Lung microvascular endothelial cell (primary cell): ENCODE data around the gene GIPC2. TPM values are rescaled to one million over a fixed set of nuclear protein-coding genes. Genes with fewer than 3 reads are reported as not detected.

Source experiments
- DNase-seq, 2 donors: peaks; one replicate each; pipeline versions ENCODE4 v3.0.0 to v3.0.0-alpha.2; 2010; ENCODE audit warnings: low read depth in 2 of 2
- total RNA-seq: library from RNA; depleted of rRNA; stranded (reverse); fragments of >200 nt; gene quantifications from 2 replicates; pipeline ENCODE4 v1.2.1, GENCODE V29; 2014

Gene GIPC2
- total RNA-seq, 1 donor from 2014 or later = 32.3 TPM

DNA sequence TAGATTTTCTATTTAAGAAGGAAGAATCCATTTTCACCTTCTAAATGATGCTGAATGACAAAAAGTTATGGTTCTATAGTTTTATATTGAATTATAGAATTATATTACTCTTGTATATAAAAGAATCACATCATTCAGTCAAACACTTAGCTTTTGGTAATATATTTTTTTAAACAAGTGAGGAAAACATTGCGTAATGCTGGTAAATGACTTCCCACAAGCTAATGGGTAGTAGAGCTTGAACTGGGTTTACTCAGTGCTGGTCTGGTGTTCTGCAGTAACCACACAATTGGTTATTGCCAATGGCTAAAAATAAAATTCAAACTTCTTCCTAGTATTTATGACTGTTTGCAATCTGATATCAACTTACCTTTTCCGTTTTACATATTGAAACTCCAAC is 10.6 kb upstream of the GIPC2 start:
- DNase-seq = no peak

DNA sequence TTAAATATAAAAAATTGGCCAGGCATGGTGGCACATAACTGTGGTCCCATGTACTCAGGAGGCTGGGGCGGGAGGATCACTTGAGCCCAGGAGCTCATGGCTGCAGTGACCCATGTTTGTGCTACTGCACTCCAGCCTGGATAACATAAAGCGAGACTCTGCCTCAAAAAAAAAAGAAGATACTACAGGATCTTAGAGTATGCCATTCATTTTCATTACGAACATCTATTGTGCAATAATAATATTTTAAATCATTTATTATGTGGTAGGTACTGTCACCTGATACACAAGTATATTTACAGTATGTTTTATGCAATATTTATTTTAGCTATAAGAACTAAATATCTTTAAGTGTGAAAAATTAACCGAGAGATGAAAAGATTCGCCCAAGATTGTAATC is 9.3 kb upstream of the GIPC2 start:
- no peak for DNase-seq

DNA sequence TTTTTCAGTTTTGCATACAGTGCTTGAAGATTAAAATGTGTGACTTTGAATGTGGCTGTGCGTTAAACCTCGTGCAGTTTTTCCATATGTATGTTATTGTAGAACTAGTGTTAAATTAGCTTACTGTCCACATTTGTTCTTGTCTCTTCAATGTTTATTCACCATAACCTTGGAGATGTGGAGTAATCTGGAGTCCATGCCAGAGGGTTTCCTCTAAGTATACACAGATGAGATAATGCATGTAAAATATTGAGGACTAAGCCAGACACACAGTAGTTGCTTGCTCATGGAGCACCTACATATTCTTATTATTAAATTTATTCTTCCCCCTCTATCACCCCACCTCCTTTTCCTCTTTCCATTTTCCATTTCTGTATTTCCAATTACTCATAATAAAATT is 7.7 kb upstream of the GIPC2 start:
- peak in 1 of 2 donors; percentile 90 for DNase-seq

- DNase-seq = peak; percentile 72 to 85
Observed at GRCh38 chr1:78038491-78038939, 7.3 kb upstream of the GIPC2 start.

DNA sequence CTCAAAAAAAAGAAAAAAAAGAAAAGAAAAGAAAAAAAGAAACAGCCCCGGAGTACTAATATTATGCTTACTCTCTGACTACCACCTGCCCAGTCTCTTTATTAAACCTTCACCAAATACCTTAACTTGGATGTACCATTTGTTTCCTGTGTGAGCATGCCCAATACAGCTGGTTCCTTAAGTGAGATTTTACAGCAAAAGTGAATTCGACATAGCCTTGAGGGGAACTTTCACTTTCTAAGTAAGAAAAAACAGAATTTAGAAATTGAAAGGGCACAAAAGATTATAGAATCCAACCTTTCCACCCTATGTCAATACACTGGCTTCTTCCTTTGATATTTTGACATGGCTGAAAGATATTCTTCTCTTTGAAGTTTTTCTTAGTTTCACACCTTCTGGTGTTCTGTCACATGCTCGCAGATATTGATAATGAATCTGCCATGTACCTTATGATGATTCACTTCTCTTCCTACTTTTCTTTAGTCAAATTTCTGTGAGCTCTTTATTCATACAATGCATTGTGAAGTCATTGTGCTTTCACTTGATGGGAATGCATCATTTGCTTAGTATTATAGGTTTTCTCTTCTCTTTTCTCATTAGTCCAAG is 5.2 kb upstream of the GIPC2 start:
- DNase-seq = no peak

DNA sequence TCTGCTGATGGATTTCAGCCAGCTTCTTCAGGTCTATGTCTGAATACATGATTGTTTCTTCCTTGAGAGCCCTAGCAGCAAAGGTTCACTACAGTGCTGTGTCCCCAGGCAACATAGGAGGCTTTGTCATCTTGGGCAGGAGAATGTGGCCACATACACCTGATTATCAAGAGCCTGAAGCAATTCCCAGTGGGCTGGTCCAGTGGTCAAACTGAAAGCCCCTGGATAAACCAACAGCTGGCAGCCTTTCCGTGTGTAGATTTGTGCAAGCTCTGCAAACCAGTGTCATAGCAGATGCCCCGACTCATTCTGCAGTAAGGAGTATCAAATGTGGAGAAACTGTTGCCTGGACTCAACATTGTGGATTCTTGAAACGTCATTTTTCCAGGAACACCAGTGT is 2.3 kb upstream of the GIPC2 start:
- no peak for DNase-seq

DNA sequence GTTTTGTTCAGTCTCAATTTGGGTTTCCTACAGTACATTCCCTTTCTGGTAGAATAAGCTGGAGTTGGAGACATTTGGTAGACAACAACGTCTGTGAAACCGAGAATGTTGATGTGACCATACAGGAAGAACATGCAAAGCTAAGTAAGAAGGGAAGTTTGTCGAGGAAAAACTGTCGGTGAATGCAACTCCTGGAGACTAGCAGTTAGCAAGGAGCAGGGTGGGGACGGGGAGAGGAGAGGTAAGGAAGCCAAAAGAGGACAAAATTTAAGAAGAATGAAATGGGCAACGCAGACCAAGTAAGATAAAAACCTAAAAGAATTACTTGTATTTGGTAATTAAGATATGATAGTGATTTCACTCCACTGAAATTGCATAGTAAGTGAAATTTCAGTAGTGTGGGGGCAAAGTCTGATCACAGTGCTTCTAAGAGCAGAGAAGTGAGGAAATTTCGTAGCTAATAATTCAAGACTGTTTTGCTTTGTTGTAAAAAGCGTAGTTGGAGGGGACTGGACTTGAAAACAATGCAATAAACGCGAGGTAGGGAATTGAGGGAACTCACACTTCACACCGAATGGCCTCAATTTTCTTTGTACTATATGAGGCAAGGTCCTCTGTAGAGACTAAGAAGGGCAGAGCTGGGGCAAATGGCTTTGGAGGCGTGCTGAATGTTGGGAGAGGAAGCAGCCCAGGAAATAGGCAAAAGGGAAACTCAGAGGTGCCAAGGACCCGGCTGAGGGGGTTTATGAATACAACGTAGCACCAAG is 787 bp upstream of the GIPC2 start:
- DNase-seq = no peak

DNA sequence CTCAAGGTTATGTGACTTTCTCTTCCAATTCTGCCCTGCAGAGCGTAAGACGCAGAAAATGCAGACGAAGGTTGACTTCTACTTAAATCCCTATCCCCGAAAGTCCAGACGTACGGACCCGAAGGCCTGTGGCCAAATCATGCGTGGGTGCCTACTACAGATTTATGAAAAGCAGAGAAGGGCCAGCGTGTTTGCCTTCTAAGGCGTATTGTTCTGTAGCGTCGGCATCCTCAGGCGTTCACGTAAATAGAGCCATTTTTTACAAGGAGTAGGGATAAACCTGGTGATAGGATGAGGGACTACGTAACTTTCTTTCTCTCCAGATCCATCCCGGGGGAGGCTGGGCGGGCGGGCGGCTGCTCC is 222 bp upstream of the GIPC2 start:
- DNase-seq = no peak

GRCh38 chr1:78047106-78047505 is 1.3 kb downstream of the GIPC2 start:
- peak; percentile 33 to 40 for DNase-seq

- DNase-seq = peak in 1 of 2 donors; percentile 41
Observed at GRCh38 chr1:78047631-78048030, 1.9 kb downstream of the GIPC2 start.

- no peak for DNase-seq
Observed at GRCh38 chr1:78048446-78048845, 2.7 kb downstream of the GIPC2 start.

DNA sequence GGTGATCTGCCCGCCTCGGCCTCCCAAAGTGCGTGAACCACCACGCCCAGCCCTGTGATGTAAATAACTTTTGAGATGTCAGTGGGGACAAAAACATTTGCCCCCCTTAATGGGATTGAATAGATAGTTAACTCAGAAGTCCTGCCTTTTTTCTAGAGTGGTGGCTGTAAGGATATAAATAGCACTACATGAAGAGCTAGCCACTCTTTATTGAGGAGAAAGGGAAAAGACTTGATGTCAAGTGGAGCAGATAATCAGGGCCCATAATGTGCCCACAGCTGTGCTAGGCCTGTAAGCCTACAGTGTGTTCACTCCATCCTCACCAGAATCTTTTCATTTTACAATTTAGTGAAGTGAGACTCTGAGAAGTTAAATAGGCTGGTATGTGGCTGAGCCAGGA is 3.6 kb downstream of the GIPC2 start:
- DNase-seq = no peak

DNA sequence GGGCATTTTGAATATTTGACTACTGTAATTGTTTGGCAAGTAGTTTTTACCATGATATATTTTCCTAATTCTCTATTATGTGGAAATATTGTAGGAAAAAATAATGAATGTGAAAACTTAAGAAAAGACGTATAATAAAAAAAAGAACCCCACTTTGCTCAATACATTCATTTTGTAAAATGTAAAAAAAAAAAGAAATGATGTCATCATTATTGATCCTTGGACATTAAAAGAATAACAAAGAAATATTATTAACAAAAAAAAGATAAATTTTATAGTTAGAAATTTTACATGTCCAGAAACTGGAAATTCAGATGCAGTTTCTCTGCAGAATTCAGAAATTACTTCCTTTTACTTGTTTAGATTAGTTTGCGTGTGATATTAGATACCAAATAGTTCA is 5.2 kb downstream of the GIPC2 start:
- DNase-seq = no peak

- DNase-seq = peak in 1 of 2 donors; percentile 65
Observed at GRCh38 chr1:78052685-78053405, 7.1 kb downstream of the GIPC2 start.

DNA sequence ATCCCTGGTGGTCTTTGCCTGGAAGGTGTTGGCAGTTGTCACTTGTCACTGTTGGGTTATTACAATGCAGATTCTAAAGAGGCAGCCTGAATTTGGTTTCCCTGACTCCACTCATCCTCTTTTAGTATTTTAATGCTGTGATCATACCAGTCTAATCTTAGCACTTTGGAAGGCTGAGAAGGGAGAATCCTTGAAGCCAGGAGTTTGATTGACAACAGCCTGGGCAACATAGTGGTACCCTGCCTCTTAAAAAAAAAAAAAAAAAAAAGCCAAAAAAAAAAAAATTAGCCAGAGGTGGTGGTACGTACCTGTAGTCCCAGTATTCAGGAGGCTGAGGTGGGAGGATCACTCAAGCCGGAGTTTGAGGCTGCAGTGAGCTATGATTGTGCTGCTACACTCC is 7.7 kb downstream of the GIPC2 start:
- DNase-seq = no peak

DNA sequence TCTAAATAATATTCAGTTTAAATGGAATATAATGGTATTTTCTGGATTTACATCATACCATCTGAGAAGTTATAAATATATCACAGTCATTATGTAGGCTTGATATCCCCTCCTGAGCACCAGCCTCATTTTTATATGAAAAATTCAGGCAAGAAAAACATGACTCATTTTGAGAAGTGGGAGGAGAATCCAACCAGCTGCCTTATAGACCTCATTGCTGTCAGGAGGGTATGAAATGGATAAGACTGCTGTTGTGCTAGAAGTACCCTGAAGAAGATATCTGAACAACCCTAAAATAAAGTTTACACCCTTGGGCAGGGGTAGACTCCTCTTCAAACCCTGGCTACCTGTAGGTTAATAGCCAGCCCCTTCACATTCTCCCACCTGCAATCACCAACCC is 8.8 kb downstream of the GIPC2 start:
- peak in 1 of 2 donors; percentile 27 for DNase-seq

- DNase-seq = no peak
Observed at GRCh38 chr1:78054972-78055371, 9.2 kb downstream of the GIPC2 start.

DNA sequence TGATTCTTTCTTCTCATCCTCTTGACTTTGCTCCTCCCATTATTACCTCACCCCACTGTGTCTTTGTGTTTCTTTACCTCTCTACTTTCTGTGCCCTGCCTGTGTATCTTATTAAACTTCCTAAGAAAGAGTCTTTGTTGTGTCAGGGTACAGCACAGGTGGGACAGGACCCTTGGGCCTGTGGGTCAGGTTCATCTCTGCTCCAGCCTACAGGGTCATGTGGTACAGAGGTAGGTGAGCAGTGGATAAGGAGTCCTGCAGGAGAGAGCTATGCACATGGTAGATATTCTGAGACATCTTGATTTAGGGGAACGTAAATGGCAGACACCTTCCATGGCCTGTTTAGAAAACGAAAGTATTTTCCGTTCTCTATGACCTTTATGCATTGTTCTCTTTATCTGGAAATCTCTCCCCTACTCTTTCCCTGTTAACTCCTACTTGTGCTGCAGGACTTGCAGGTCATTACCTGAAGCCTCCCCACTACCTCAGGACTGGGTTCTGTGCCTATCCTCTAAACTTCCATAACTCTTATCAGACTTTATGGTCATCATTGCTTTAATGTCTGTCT is 9.9 kb downstream of the GIPC2 start:
- peak; percentile 36 to 56 for DNase-seq

GRCh38 chr1:78058670-78059069 is 12.9 kb downstream of the GIPC2 start:
- DNase-seq = no peak

DNA sequence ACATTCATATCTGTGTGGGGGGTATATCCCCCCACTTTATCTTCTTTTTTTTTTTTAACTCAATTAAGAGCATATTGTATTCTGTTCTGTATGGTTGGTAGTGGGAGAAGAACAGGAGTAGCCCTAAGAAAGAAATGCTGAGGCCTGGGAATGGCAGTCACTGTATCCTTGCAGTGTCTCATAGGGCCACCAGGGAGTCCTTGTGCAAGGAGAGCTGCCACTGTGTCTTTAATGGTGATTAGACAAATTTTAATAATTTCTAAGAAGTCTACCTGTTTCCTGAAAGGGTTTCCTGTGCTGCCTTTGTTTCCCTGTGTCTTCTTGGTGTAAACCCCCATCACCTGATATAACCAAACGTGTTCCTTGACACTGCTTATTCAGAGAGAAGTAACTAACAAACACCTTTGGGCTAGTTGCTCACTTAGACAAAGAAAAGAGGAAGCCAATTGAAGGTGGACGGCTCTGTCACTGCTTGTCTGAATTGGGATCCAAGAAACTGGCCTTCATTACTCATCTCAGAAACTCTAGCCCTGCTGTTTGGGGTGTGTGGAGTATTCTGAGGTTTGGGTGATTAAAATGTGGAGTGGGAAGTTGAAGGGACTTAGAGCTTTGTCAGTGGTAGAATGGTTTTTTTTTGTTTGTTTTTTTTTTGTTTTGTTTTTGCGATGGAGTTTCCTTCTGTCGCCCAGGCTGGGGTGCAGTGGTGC is 15.2 kb downstream of the GIPC2 start:
- DNase-seq = no peak

GRCh38 chr1:78061825-78062523 is 16.2 kb downstream of the GIPC2 start:
- DNase-seq = peak in 1 of 2 donors; percentile 35
